ENCODE results near the gene UPK3BL2.
"Not testable (repeated sequence)": the region's sequence is repeated elsewhere in the genome, so short reads cannot be mapped to it uniquely, and the experiment has no call there.

DNA sequence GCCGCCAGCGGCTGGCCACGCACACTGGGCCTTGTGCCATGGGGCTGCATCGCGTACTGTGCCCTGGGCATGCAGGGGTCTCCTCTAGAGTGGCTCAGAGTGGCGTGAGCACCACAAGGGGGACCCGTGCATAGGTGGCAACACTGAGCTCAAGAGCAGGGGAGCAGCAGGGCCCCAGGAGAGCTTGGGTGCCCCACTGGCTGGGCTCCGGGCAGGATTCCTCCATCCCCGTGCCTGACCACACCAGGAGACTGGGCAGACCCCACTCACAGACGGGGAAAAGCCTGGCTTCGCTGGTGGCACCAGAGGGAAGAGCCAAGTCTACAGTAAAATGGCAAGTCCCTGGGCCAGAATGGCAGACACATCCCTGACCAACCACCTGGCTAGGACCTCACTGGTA lies 25.1 kb upstream of the UPK3BL2 start:
- TF ChIP-seq, protein P1, sequence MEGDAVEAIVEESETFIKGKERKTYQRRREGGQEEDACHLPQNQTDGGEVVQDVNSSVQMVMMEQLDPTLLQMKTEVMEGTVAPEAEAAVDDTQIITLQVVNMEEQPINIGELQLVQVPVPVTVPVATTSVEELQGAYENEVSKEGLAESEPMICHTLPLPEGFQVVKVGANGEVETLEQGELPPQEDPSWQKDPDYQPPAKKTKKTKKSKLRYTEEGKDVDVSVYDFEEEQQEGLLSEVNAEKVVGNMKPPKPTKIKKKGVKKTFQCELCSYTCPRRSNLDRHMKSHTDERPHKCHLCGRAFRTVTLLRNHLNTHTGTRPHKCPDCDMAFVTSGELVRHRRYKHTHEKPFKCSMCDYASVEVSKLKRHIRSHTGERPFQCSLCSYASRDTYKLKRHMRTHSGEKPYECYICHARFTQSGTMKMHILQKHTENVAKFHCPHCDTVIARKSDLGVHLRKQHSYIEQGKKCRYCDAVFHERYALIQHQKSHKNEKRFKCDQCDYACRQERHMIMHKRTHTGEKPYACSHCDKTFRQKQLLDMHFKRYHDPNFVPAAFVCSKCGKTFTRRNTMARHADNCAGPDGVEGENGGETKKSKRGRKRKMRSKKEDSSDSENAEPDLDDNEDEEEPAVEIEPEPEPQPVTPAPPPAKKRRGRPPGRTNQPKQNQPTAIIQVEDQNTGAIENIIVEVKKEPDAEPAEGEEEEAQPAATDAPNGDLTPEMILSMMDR (conservative IDR thresholded peaks at IDR 0.05 in 1 of 2, IDR thresholded peaks at IDR 0.05 in 1 of 2; ENCODE audit: low read depth in 1 of 2, low read length in 2 of 2) = not testable (repeated sequence)
- TF ChIP-seq EZH2 (IDR thresholded peaks at IDR 0.05; ENCODE audit: low read length, missing control alignments) = not testable (repeated sequence)

Measured in fibroblast of lung (primary cell).